Endothelial cell of umbilical vein (primary cell): Measurements from ENCODE around the gene HEATR5A. TPM values are rescaled to one million over a fixed set of nuclear protein-coding genes. Genes with fewer than 3 reads are reported as not detected.

Experiments
- BruUV-seq: library from RNA; stranded (reverse); fragments of 400-500 nt; replicated peaks from 2 replicates; lab custom pipeline; 2021; lab: Mats Ljungman, UMichigan
- CTCF ChIA-PET: fragments of 300-600, 350-600 bp; sonication (Branson Sonifier 250); formaldehyde crosslinking; loops from one replicate; lab custom pipeline; 2021; ENCODE audit warnings: antibody characterized with exemption, inconsistent platforms; lab: Charles Lee
- POLR2A ChIA-PET: fragments of 300-600, 350-600 bp; sonication (Branson Sonifier 250); formaldehyde crosslinking; loops from one replicate; lab custom pipeline; 2021; ENCODE audit warnings: antibody characterized with exemption, inconsistent platforms; lab: Charles Lee
- DNase-seq: peaks from one replicate; pipeline ENCODE4 v3.0.0-alpha.2; 2011; ENCODE audit warnings: low read depth, low spot score
- FAIRE-seq: peaks from 2 replicates; lab custom pipeline; 2011; peaks lifted over from hg19 to GRCh38; lab: Jason Lieb, UNC
- H2AFZ ChIP-seq: 2 replicates; pipeline ENCODE4 v1.6.0; 2012; ENCODE audit warnings: low read depth, low read length, control low read depth, inconsistent platforms
- H3K27ac ChIP-seq: 2 replicates; pipeline ENCODE4 v1.5.1; 2011; ENCODE audit warnings: low read depth, mild to moderate bottlenecking, control low read depth, low read length, moderate library complexity; ENCODE audit not compliant: insufficient read depth
- H3K27me3 ChIP-seq, 2 experiments: 2 replicates each; pipeline versions ENCODE4 v1.6.0 to v1.6.1; 2011; ENCODE audit warnings: low read length in 2 of 2, mixed read lengths in 1 of 2; ENCODE audit not compliant: control insufficient read depth in 2 of 2, insufficient read depth in 2 of 2
- H3K36me3 ChIP-seq, 2 experiments: 2 replicates in 1 of 2; 3 replicates in 1 of 2; pipeline ENCODE4 v1.5.1; 2011; ENCODE audit warnings: low read length in 2 of 2, mild to moderate bottlenecking in 1 of 2, moderate library complexity in 1 of 2; ENCODE audit not compliant: control insufficient read depth in 2 of 2, insufficient read depth in 2 of 2; ENCODE audit errors: extremely low read depth in 1 of 2
- H3K4me1 ChIP-seq: 3 replicates; pipeline ENCODE4 v1.5.1; 2011; ENCODE audit warnings: mild to moderate bottlenecking, low read length; ENCODE audit not compliant: control insufficient read depth, insufficient read depth; ENCODE audit errors: extremely low read depth
- H3K4me2 ChIP-seq: 2 replicates; pipeline ENCODE4 v1.6.1; 2011; ENCODE audit warnings: low read length, control low read depth, mixed read lengths; ENCODE audit not compliant: insufficient read depth
- H3K4me3 ChIP-seq, 3 experiments: fragments of 200-600 bp in 1 of 3; sonication (generic), shearing (Covaris generic) in 1 of 3; replicated peaks in 1 of 3; 2 replicates each; pipeline ENCODE4 v1.5.1; 2011 to 2016; ENCODE audit warnings: control low read depth in 3 of 3, low read length in 3 of 3, mild to moderate bottlenecking in 2 of 3, inconsistent platforms in 1 of 3, low read depth in 1 of 3, moderate library complexity in 1 of 3; ENCODE audit not compliant: insufficient read depth in 1 of 3
- H3K79me2 ChIP-seq: 2 replicates; pipeline ENCODE4 v1.6.0; 2012; ENCODE audit warnings: low read length, inconsistent platforms; ENCODE audit not compliant: control insufficient read depth, insufficient read depth
- H3K9ac ChIP-seq: replicated peaks from 2 replicates; pipeline ENCODE3; 2011; ENCODE audit warnings: low read length, control low read depth; ENCODE audit not compliant: insufficient read depth; ENCODE audit errors: extremely low read depth
- H3K9me1 ChIP-seq: replicated peaks from 3 replicates; pipeline ENCODE4 v1.6.0; 2011; ENCODE audit warnings: mild to moderate bottlenecking, low read length; ENCODE audit not compliant: control insufficient read depth, insufficient read depth; ENCODE audit errors: extremely low read depth
- H3K9me3 ChIP-seq: replicated peaks from 2 replicates; pipeline ENCODE4 v1.5.1; 2012; ENCODE audit warnings: low read length, inconsistent platforms; ENCODE audit not compliant: control insufficient read depth, insufficient read depth
- H4K20me1 ChIP-seq: replicated peaks from 2 replicates; pipeline ENCODE3; 2011; ENCODE audit warnings: mild to moderate bottlenecking, low read length; ENCODE audit not compliant: control insufficient read depth, insufficient read depth; ENCODE audit errors: extremely low read depth
- EZH2 ChIP-seq: IDR thresholded peaks from 2 replicates; pipeline ENCODE4 v1.6.1; 2012; ENCODE audit warnings: borderline replicate concordance, low read depth, mild to moderate bottlenecking, moderate library complexity, low read length, inconsistent platforms; ENCODE audit not compliant: severe bottlenecking
- FOS ChIP-seq: IDR thresholded peaks from 2 replicates; pipeline ENCODE4 v1.6.1; 2011; ENCODE audit warnings: mild to moderate bottlenecking, low read length, moderate library complexity, borderline replicate concordance; ENCODE audit not compliant: insufficient read depth
- GATA2 ChIP-seq: IDR thresholded peaks from 2 replicates; pipeline ENCODE4 v1.7.0; 2011; ENCODE audit warnings: low read depth, mild to moderate bottlenecking, moderate library complexity, mixed read lengths, low read length; ENCODE audit not compliant: insufficient read length, insufficient read depth
- JUN ChIP-seq: IDR thresholded peaks from 2 replicates; pipeline ENCODE4 v1.6.1; 2011; ENCODE audit warnings: borderline replicate concordance, low read depth; ENCODE audit not compliant: insufficient read length, insufficient read depth
- MYC ChIP-seq: IDR thresholded peaks from one replicate; pipeline ENCODE4 v1.6.1; 2011; ENCODE audit warnings: mild to moderate bottlenecking, low read depth, low read length
- POLR2A ChIP-seq: IDR thresholded peaks from 2 replicates; pipeline ENCODE4 v1.6.1; 2012; ENCODE audit warnings: low read depth, mild to moderate bottlenecking, control low read depth, low read length
- POLR2AphosphoS5 ChIP-seq: IDR thresholded peaks from 2 replicates; pipeline ENCODE4 v1.6.1; 2012; ENCODE audit warnings: low read depth, mild to moderate bottlenecking, control low read depth, low read length, moderate library complexity; ENCODE audit not compliant: insufficient read depth
- dilution Hi-C: fragments of 300-500 bp; cut with MboI; formaldehyde crosslinking; loops from one replicate; pipeline ENCODE4 v1.15.0; 2019; ENCODE audit warnings: low sequenced_read_pairs; ENCODE audit not compliant: extremely low pct_ligation_motif_present
- intact Hi-C: fragments of 100-400 bp; cut with micrococcal nuclease; formaldehyde crosslinking; loops from one replicate; pipeline ENCODE4 v1.10.0; 2022
- polyA plus RNA-seq, 4 experiments: library from polyadenylated mRNA; depleted of rRNA in 3 of 4; stranded (reverse) in 3 of 4; unstranded in 1 of 4; fragments of >200 nt; gene quantifications; 2 replicates each; pipeline versions ENCODE4 v1.2.1 to v1.2.3, GENCODE V29; 2011 to 2012; ENCODE audit warnings: missing spikeins in 1 of 4
- total RNA-seq: library from RNA; stranded (reverse); gene quantifications from 2 replicates; pipeline ENCODE4 v1.2.3, GENCODE V29; 2021
- TF ChIP-seq, protein P1 (sequence below), 2 donors: IDR thresholded peaks; 1 replicate in 1 of 2; 2 replicates in 1 of 2; pipeline ENCODE4 v1.5.1; 2011; ENCODE audit warnings: low read length in 2 of 2, mild to moderate bottlenecking in 2 of 2, moderate library complexity in 2 of 2, control low read depth in 1 of 2, inconsistent platforms in 1 of 2, low read depth in 1 of 2; ENCODE audit not compliant: insufficient read depth in 1 of 2; ENCODE audit errors: extremely low read depth in 1 of 2
- TF ChIP-seq, protein P2 (sequence below): IDR thresholded peaks from 2 replicates; pipeline ENCODE4 v1.6.1; 2011; ENCODE audit not compliant: insufficient read depth, insufficient read length

The HEATR5A gene
- total and polyA plus RNA-seq, 2 donors (not counting 3 experiments of a cell fraction or from before 2014, with no cell fraction given): 12.6 to 45.3 TPM

DNA sequence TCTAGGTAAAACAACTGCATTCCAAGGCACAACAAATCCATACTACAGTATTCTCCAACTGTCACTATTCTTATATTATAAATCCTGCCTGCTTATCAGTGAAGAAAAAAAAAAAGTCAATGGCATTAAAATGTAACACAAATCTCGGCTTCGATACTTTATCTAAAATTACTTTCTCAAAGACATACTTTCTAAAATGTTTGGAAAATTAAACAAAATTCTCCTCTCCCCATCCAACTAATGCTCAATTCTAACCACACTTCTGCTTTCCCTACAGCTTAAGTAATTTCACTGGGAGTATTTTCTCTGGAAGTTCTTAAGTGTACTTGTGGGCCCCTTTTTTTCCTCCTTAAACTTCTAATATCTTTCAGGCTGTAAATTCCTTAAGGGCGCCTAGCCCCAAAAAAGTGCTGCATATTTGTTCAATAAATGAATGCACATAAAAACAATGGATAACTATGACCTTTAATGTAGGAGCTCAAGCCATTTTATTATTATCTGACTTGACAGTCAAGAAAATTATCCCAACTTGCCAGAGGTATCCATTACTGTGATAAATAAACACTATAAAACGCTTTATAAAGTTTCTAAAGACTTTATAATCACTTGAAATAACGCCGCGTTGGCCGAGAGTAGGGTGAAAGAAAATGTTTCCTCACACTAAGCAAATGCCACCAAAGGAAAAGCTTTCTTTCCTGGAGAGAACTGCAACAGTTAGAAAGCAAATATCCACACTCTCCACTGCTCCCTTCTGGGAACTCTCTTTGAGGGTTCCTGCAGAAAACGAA is 977 bp downstream of the HEATR5A start:
- TSS peak; percentile 35 for BruUV-seq
- ChIA-PET CTCF (interaction anchor here (1.2 to 2.3 kb wide), 4 partner anchors 18 to 30 kb away, joined by 3 to 15 read pairs (median 8); no protein-coding TSS in a partner anchor), POLR2A (interaction anchor here (0.6 to 1.7 kb wide), 2 partner anchors 8 to 30 kb away, joined by 3 to 14 read pairs; no protein-coding TSS in a partner anchor)
- Histone ChIP-seq H3K9me1 (no peaks in the 10 kb centered on the region), H3K27ac (peak overlapping the region; percentile 60), H3K27me3 (no peaks in the 10 kb centered on the region), H3K36me3 (no peaks in the 10 kb centered on the region), H2AFZ (peak overlapping the region; percentile 18), H3K4me2 (peak overlapping the region; percentile 94), H3K4me3 (peak overlapping the region; percentile 83 to 86 (median 83)), H4K20me1 (no peaks in the 10 kb centered on the region), H3K4me1 (peaks cover 17% of the 10 kb centered on the region), H3K9me3 (no peaks in the 10 kb centered on the region), H3K79me2 (peaks cover 27% of the 10 kb centered on the region), H3K9ac (peak overlapping the region; percentile 90)
- dilution Hi-C loops: no loop called here
- no peak for TF ChIP-seq POLR2AphosphoS5
- no peak for TF ChIP-seq GATA2
- TF ChIP-seq EZH2: no peak
- TF ChIP-seq, protein P1, sequence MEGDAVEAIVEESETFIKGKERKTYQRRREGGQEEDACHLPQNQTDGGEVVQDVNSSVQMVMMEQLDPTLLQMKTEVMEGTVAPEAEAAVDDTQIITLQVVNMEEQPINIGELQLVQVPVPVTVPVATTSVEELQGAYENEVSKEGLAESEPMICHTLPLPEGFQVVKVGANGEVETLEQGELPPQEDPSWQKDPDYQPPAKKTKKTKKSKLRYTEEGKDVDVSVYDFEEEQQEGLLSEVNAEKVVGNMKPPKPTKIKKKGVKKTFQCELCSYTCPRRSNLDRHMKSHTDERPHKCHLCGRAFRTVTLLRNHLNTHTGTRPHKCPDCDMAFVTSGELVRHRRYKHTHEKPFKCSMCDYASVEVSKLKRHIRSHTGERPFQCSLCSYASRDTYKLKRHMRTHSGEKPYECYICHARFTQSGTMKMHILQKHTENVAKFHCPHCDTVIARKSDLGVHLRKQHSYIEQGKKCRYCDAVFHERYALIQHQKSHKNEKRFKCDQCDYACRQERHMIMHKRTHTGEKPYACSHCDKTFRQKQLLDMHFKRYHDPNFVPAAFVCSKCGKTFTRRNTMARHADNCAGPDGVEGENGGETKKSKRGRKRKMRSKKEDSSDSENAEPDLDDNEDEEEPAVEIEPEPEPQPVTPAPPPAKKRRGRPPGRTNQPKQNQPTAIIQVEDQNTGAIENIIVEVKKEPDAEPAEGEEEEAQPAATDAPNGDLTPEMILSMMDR (IDR thresholded peaks at IDR 0.05; ENCODE audit: extremely low read depth in 1 of 2, insufficient read depth in 1 of 2, low read depth in 1 of 2, low read length in 2 of 2): no peak
- TF ChIP-seq, protein P2, sequence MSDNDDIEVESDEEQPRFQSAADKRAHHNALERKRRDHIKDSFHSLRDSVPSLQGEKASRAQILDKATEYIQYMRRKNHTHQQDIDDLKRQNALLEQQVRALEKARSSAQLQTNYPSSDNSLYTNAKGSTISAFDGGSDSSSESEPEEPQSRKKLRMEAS: no peak
- TF ChIP-seq FOS: no peak
- no peak for TF ChIP-seq JUN
- no peak for TF ChIP-seq POLR2A
- TF ChIP-seq MYC: no peak
- DNase-seq (peak; percentile 61), FAIRE-seq (no peak)
- intact Hi-C loops: no loop called here
